Skeletal muscle satellite cell (primary cell): Measurements from ENCODE around the gene GYPE.
"Not testable (repeated sequence)": the region's sequence is repeated elsewhere in the genome, so short reads cannot be mapped to it uniquely, and the experiment has no call there.

Source experiments
- H3K27me3 ChIP-seq: 2 replicates; pipeline ENCODE4 v1.7.0; 2013; ENCODE audit warnings: low read length; ENCODE audit not compliant: control insufficient read depth, insufficient read depth
- H3K36me3 ChIP-seq: 2 replicates; pipeline ENCODE4 v1.7.0; 2013; ENCODE audit warnings: mild to moderate bottlenecking, control low read depth, low read length; ENCODE audit not compliant: insufficient read depth
- H3K4me1 ChIP-seq: 2 replicates; pipeline ENCODE4 v1.7.0; 2013; ENCODE audit warnings: low read length; ENCODE audit not compliant: control insufficient read depth, insufficient read depth
- H3K4me2 ChIP-seq: 2 replicates; pipeline ENCODE4 v1.7.0; 2013; ENCODE audit warnings: mild to moderate bottlenecking, low read length
- H3K4me3 ChIP-seq: 2 replicates; pipeline ENCODE4 v1.7.0; 2013; ENCODE audit warnings: low read length
- H3K9ac ChIP-seq: 2 replicates; pipeline ENCODE4 v1.7.0; 2013; ENCODE audit warnings: mild to moderate bottlenecking, low read depth, low read length, moderate library complexity
- H3K9me3 ChIP-seq: replicated peaks from 2 replicates; pipeline ENCODE4 v1.7.0; 2013; ENCODE audit warnings: mild to moderate bottlenecking, control low read depth, low read length

Gene GYPE

DNA sequence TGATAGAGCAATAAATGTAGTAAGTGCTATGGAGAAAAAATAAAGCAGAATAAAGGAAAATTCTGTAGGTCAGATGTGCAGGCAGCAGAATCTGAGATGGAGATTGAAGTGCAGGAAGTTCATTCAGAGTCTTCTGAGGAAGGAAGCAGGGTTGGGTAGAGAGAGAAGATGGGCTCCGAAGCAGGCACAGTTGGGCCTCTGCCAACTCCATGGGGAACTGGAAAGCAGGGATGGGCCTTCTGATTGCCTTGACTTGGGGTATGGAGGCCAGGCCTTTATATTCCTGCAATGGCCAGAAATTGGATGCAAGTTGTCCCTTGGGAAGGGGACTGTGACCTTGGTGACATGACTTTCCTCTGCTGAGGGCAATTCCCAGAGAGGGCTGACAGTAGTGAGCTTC is 42.6 kb downstream of the GYPE start:
- H3K4me2 ChIP-seq, H3K9me3 ChIP-seq, H3K27me3 ChIP-seq, H3K4me1 ChIP-seq, H3K4me3 ChIP-seq, H3K36me3 ChIP-seq, H3K9ac ChIP-seq: not testable (repeated sequence)

DNA sequence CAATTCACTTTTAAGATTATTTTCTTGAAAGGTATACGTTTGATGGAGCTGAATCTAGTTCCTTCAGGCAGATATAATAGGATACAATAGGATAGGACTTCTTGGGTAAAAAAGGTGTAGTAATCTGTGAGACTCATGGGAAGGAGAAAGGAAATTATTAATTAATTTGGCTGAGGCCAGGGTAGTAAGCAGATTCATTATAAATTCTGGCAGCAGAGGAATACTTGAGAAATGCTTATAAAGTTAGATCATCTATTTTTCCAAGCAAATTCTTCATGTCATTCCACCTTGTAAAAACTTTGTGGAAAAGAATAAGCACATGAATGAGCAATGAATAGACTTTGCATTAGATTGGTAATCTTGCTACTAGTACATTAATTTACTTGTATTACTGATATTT is 46.9 kb downstream of the GYPE start:
- Histone ChIP-seq H3K36me3 (no peaks in the 10 kb centered on the region), H3K27me3 (no peaks in the 10 kb centered on the region), H3K9me3 (no peaks in the 10 kb centered on the region), H3K9ac (no peak overlapping the region), H3K4me2 (no peak overlapping the region), H3K4me1 (no peaks in the 10 kb centered on the region), H3K4me3 (no peak overlapping the region)

DNA sequence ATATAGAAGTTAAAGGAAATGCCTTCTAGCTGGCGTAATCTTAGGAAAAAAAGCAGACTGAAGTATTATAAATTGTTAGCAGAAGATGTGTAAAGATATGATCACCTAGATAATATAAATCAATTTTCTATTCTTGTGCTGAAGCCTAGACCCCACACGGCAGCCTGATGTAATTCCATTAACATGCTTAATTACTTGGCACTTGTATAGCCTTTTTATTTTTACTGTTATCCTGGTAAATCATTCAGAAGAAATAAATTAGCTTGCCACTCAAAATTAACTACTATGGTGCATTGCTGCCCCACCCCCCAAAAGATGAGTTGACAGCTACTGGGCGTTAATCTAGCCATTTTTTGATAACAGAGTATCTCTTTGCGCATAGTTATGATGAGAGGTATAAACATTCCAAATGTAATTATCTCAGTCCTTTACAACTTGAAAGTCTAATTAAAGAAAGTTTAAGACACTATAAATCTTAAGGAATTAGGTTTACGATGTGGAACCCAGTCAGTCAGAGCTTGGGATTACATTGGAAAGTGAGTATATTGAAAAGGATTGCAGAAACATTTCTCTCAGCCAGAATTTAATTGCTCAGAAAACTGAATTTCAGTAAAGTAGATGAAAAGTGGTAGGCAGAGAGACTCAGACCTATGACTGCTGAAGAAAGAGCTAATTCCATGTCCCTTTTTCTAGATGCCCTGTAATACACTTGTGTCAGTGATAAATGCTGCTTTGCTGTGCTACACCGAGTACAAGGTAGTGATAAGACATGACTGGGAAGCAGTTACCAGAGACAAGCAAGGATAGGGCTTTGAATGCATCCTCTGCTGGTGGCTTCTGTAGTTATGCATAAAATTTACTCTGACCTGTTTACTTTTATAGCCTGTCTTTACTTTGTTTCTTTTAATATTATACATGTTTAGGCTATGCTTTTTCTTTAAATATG is 47.7 kb downstream of the GYPE start:
- H3K4me2 ChIP-seq, H3K9me3 ChIP-seq, H3K9ac ChIP-seq, H3K4me1 ChIP-seq, H3K4me3 ChIP-seq, H3K27me3 ChIP-seq, H3K36me3 ChIP-seq: not testable (repeated sequence)

DNA sequence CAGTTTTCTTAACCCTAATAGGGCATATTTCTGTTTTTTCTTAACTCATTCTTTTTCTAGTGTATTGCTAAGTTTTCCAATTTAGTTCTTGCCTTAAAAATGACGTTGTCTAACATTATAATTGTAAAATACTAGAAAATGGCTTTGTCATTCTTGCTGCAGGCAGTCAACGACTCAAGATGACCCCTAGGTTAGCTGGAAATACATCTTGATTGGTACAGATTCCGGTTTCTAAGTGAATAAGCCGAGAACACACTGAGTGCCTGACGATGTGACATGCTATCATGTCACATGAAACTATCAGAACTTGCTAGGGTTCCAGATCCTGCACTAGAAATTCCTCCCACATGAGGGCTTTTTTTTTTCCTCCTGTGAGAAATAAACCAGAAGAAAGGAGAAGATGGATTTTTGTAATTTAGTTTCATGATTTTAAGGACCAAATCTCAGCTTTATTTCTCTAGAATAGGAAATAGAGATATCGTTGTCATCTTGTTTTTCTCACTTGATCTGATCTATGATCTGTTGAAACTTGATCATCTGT is 49.3 kb downstream of the GYPE start:
- not testable (repeated sequence) for H3K4me2 ChIP-seq, H3K9ac ChIP-seq

DNA sequence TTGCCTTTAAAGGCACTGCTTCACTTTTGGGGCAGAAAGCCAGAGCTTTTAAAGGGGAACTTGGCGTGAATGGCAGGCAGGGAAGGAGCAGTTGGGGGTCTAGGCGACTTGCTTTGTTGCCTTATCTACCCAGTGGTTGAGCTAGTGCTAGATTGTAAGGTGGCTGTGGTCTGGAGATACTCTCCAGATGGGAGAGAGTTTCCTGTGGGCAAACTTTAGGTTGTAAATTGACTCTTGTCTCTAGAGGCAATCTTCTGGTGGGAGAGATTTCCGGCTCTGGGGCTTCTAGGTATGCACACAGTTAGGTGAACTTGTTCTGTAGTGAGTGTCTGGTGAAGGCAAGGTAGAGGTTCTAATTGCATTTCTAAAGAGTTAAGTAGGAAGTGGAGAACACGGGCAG is 50.7 kb downstream of the GYPE start:
- not testable (repeated sequence) for H3K9ac ChIP-seq, H3K4me3 ChIP-seq, H3K36me3 ChIP-seq, H3K27me3 ChIP-seq, H3K9me3 ChIP-seq, H3K4me1 ChIP-seq, H3K4me2 ChIP-seq

More for the DNA sequence above, 49.3 kb downstream of the GYPE start:
- not testable (repeated sequence) for H3K36me3 ChIP-seq, H3K4me1 ChIP-seq, H3K9me3 ChIP-seq, H3K4me3 ChIP-seq, H3K27me3 ChIP-seq

DNA sequence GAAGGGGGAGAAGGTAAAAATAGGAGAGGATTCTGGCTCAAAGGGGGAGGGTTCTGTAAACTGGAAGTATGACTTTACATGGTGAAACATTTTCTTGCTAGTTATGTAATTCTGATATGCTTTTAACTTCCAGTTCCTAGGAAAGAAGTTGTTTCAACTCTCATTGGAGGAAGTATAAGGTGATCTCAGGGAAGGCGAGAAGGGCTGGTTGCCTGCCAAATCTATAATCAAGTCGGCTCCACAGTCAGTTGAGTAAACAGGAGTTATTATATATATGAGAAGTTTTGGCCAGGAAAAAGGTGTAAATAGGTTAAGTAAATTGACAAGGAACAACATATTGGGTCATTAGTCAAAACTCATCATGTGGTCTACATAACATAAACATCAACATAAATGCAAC is 56.1 kb downstream of the GYPE start:
- not testable (repeated sequence) for H3K9me3 ChIP-seq, H3K36me3 ChIP-seq, H3K4me1 ChIP-seq, H3K27me3 ChIP-seq, H3K4me2 ChIP-seq, H3K4me3 ChIP-seq, H3K9ac ChIP-seq

DNA sequence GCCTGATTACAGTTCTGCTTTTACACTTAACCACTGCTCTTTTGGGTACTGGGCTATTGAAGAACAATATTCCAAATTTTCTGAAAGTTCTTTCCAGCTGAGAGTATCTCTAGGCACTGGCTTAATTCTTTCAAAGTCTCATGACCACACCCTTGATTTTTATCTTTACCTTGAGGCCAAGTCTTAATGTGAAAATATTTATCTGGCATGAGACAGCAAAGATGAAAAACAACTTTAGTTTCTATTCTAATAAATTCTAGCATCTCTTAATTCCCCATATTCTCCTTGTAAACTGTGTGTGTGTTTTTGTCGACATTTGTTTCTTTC is 61.9 kb downstream of the GYPE start:
- not testable (repeated sequence) for H3K9ac ChIP-seq, H3K4me3 ChIP-seq, H3K27me3 ChIP-seq, H3K36me3 ChIP-seq, H3K4me1 ChIP-seq, H3K9me3 ChIP-seq, H3K4me2 ChIP-seq

DNA sequence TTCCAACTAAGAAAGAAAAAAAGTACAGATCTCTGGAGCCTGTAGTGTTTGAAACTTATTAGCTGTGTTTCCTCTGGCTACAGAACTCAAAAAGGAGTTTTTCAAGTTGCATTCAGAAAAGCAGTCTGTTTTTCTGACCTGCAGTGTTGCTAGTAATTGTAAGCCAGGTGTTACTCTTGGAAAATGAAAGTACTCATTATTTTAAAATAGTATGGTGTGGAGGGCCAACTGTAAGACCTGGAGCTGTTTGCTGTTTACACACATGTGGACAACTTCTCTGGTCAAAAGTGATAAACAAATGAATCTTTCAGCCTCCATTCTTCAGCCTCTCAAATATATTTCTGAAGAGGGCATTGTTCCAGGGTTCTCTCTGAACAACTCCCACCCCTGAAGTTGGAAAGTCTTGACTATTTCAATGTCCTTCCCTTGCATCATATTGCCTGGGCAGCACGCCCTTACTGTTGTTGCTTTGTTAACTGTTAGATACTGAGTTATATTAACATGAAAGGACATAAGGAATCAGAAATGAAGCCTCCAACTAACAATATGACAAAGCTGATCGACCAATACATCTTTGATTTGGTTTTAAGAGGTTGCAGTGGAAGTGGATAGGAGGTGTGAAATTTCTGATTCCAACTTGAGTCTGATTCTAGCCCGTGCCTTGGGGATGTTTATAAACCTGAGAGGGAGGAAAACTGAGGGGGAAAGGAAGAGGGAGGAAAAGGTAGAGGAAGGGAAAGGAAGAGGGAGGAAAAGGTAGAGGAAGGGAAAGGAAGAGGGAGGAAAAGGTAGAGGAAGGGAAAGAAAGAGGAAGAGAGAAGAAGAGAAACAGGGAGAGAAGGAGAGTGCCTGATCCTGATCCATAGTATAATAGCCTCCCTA is 62.5 kb downstream of the GYPE start:
- not testable (repeated sequence) for H3K4me2 ChIP-seq, H3K9me3 ChIP-seq, H3K4me1 ChIP-seq, H3K27me3 ChIP-seq, H3K4me3 ChIP-seq, H3K36me3 ChIP-seq, H3K9ac ChIP-seq

DNA sequence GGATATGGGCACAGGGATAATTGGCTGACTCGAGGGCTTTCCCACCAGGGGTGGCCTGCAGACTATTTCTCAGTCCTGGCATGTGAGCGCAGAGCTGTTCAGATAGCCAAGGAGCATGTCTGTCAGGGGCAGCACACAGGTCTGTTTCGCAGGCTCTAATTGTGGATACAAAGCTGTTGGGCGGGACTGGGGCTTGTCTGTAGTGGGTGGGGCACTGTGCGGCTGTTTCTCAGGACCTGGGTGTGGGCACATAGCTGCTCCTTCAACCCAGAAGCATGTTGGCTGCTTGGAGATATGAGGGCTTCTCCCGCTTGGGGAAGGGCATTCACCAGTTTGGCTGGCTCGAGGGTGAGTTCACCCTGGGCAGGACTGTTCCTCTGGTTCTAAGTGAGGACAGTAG is 65.9 kb downstream of the GYPE start:
- not testable (repeated sequence) for H3K9ac ChIP-seq, H3K27me3 ChIP-seq, H3K36me3 ChIP-seq, H3K4me1 ChIP-seq, H3K4me2 ChIP-seq, H3K9me3 ChIP-seq, H3K4me3 ChIP-seq

DNA sequence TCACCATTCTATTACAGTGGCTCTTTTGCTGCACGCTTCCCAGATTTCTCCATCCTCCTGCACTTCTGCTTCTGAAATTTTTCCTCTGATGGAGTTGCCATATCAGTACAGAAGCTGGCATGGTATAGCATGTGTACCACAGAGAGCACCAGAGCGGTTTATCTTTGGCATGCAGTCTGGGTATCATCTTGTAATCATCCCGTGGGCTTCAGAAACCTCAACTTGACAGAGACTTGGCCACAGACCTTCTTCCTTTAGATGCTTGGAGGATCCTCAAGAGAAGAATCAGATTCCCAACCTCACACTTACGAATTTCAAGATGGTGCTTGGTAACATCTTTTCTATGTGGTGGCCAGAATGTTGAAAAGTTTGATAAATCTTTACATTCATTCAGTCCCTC is 71.2 kb downstream of the GYPE start:
- not testable (repeated sequence) for H3K36me3 ChIP-seq, H3K4me2 ChIP-seq, H3K9ac ChIP-seq, H3K4me3 ChIP-seq, H3K9me3 ChIP-seq, H3K4me1 ChIP-seq, H3K27me3 ChIP-seq

DNA sequence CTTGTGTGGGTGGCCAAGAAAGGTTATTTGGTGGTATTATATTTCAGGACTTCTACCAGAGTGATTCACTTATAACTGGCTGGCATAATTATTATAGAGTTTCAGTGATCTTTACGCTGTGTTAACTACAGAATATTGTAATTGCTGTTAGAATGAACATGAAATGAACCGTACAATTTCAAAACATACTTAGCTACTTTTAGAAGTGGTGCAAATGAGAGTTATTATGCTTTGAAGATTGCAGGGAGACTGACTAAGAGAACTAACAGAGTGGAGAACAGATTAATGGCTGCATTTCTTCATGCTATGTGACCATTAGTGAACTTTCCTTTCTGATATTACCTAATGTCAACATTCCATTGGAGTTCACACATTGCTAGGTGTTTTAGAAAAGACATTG is 71.7 kb downstream of the GYPE start:
- H3K4me2 ChIP-seq, H3K4me1 ChIP-seq, H3K27me3 ChIP-seq, H3K4me3 ChIP-seq, H3K36me3 ChIP-seq, H3K9me3 ChIP-seq, H3K9ac ChIP-seq: not testable (repeated sequence)

DNA sequence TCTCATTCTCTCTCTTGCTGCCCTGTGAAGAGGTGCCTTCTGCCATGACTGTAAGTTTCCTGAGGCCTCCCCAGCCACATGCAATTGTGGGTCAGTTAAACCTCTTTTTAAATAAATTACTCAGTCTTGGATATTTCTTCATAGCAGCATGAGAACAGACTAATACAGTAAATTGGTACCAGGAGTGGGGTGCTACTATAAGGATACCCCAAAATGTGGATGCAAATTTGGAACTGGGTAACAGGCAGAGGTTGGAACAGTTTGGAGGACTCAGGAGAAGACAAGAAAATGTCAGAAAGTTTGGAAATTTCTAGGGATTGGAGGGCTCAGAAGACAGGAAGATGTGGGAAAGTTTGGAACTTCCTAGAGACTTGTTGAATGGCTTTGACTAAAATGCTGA is 74.8 kb downstream of the GYPE start:
- not testable (repeated sequence) for H3K27me3 ChIP-seq, H3K9ac ChIP-seq, H3K4me3 ChIP-seq, H3K4me1 ChIP-seq, H3K9me3 ChIP-seq, H3K36me3 ChIP-seq, H3K4me2 ChIP-seq
